AG04449 (cell line): ENCODE results near the gene PTK6.
"Not testable (repeated sequence)": the region's sequence is repeated elsewhere in the genome, so short reads cannot be mapped to it uniquely, and the experiment has no call there.

ENCODE experiments used
- CTCF ChIA-PET: fragments of 350-600 bp; formaldehyde crosslinking; extraction: SDS; loops from one replicate; lab custom pipeline; 2021; ENCODE audit warnings: antibody characterized with exemption; lab: Yijun Ruan, JAX
- POLR2A ChIA-PET: fragments of 400-600, 350-600 bp; formaldehyde crosslinking; extraction: SDS; loops from one replicate; lab custom pipeline; 2020; ENCODE audit warnings: antibody characterized with exemption, inconsistent platforms; lab: Yijun Ruan, JAX
- DNase-seq: peaks from one replicate; pipeline ENCODE4 v3.0.0-alpha.2; 2010; ENCODE audit warnings: low read depth, low spot score
- H3K4me3 ChIP-seq: 2 replicates; pipeline ENCODE4 v1.5.1; 2011; ENCODE audit warnings: low read depth, mild to moderate bottlenecking, control low read depth, low read length
- CTCF ChIP-seq: IDR thresholded peaks from one replicate; pipeline ENCODE4 v1.5.1; 2011; ENCODE audit warnings: mild to moderate bottlenecking, moderate library complexity, low read length, control low read depth, inconsistent platforms; ENCODE audit not compliant: insufficient read depth; ENCODE audit errors: missing control alignments

The PTK6 gene

GRCh38 chr20:63574156-63574828, 37.1 kb upstream of the PTK6 start, which contains the start of gene HELZ2:
Gene HELZ2, minus strand, starts transcription at chr20:63574239. Its CDS starts 1,854 bp downstream, at chr20:63572385.
- ChIA-PET CTCF (interaction anchor here (1.4 to 1.5 kb wide), 2 partner anchors 12 to 36 kb away, joined by 4 to 7 read pairs; no protein-coding TSS in a partner anchor), POLR2A (interaction anchor here (0.6 to 0.9 kb wide), 4 partner anchors 10 to 291 kb away, joined by 3 to 5 read pairs (median 3); partner anchors contain the start of gene TPD52L2)
- H3K4me3 ChIP-seq = peak within 1 kb of the TSS; percentile 84
- no peak for DNase-seq
- TF ChIP-seq CTCF = no peak

- no peak for DNase-seq
- peak overlapping the region; percentile 84 for H3K4me3 ChIP-seq
- ChIA-PET POLR2A (interaction anchor here (0.7 to 0.9 kb wide), 3 partner anchors 9 to 292 kb away, joined by 3 to 5 read pairs (median 3); partner anchors contain the start of gene TPD52L2), CTCF (interaction anchor here (1.0 to 1.5 kb wide), 5 partner anchors 12 to 77 kb away, joined by 3 to 7 read pairs (median 4); no protein-coding TSS in a partner anchor)
- no peak for TF ChIP-seq CTCF
Observed at GRCh38 chr20:63573647-63574131, 36.5 kb upstream of the PTK6 start.

- ChIA-PET CTCF (interaction anchor here (1.0 to 1.5 kb wide), 5 partner anchors 13 to 76 kb away, joined by 3 to 7 read pairs (median 4); no protein-coding TSS in a partner anchor), POLR2A (no interaction called here)
- TF ChIP-seq CTCF = peak; percentile 22
- no peak for DNase-seq
- H3K4me3 ChIP-seq = peak overlapping the region; percentile 84
Observed at GRCh38 chr20:63572788-63573646, 35.8 kb upstream of the PTK6 start.

- no peak for TF ChIP-seq CTCF
- ChIA-PET POLR2A (interaction anchor here (0.6 kb wide), 1 partner anchor 12 kb away, joined by 3 read pairs; no protein-coding TSS in a partner anchor), CTCF (interaction anchor here (1.0 to 1.5 kb wide), 4 partner anchors 17 to 76 kb away, joined by 3 to 7 read pairs (median 4); no protein-coding TSS in a partner anchor)
- DNase-seq = no peak
- no peak overlapping the region for H3K4me3 ChIP-seq
Observed at GRCh38 chr20:63572071-63572787, 35.1 kb upstream of the PTK6 start.

GRCh38 chr20:63571087-63571478, 33.9 kb upstream of the PTK6 start:
- DNase-seq, H3K4me3 ChIP-seq, CTCF ChIA-PET, POLR2A ChIA-PET: not testable (repeated sequence)
